ENCODE measurements around the gene UQCC5.
A peak's percentile ranks its signal among the peaks of the same experiment; 100 is the strongest.

UQCC5 gene, protein sequence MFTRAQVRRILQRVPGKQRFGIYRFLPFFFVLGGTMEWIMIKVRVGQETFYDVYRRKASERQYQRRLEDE

DNA sequence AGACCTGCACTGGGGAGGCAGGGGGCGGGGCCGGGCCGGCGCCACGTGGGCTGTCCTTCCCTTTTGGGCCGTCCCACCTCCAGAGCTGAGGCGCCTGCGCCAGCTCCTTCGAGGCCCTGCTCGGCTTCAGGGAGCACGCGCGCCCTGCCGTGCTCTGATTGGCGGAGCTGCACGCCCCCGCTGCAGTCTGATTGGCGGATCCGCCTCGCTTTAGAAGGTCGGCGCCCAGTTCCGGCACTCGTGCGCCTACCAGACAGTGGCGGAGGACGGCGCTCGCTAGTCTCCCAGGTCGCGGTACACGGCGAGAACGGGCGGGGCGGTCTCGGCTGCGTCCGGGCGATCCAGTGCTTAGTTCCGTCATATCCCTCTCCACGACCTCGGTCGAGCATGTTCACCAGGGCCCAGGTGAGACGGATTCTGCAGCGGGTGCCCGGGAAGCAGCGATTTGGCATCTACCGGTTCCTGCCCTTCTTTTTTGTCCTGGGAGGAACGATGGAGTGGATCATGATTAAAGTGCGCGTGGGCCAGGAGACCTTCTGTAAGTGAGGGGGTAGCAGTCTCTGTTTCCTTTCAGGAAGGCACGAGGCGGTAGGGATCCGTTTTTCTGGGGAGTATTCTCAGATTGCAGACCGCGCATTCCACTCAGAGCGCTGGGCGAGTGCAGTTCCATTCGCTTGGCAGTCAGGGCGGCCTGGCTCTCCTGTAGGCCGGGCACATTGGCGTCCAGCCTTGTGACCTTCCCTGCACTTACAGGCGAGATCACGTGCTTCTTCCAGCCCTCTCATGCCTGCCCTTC is at the start of gene UQCC5:
Gene UQCC5, plus strand, starts transcription at position 237 of the 796 bp plus-strand sequence. Its CDS starts 151 bp downstream, at position 388.
- peak; percentile 92 to 97 (median 94) for DNase-seq (ENCODE audit: low read depth in 3 of 3)

DNA sequence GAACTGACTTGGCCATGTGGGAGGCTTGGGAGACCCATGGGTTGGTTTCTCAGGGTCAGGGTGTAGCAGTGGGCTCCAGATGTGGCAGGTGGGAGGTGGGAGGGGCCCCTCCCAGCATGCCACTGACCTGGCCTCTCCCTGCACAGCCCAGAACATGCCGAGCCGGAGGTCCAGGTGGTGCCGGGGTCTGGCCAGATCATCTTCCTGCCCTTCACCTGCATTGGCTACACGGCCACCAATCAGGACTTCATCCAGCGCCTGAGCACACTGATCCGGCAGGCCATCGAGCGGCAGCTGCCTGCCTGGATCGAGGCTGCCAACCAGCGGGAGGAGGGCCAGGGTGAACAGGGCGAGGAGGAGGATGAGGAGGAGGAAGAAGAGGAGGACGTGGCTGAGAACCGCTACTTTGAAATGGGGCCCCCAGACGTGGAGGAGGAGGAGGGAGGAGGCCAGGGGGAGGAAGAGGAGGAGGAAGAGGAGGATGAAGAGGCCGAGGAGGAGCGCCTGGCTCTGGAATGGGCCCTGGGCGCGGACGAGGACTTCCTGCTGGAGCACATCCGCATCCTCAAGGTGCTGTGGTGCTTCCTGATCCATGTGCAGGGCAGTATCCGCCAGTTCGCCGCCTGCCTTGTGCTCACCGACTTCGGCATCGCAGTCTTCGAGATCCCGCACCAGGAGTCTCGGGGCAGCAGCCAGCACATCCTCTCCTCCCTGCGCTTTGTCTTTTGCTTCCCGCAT is 49.2 kb upstream of the UQCC5 start:
- no peak for DNase-seq (ENCODE audit: low read depth in 3 of 3)

DNA sequence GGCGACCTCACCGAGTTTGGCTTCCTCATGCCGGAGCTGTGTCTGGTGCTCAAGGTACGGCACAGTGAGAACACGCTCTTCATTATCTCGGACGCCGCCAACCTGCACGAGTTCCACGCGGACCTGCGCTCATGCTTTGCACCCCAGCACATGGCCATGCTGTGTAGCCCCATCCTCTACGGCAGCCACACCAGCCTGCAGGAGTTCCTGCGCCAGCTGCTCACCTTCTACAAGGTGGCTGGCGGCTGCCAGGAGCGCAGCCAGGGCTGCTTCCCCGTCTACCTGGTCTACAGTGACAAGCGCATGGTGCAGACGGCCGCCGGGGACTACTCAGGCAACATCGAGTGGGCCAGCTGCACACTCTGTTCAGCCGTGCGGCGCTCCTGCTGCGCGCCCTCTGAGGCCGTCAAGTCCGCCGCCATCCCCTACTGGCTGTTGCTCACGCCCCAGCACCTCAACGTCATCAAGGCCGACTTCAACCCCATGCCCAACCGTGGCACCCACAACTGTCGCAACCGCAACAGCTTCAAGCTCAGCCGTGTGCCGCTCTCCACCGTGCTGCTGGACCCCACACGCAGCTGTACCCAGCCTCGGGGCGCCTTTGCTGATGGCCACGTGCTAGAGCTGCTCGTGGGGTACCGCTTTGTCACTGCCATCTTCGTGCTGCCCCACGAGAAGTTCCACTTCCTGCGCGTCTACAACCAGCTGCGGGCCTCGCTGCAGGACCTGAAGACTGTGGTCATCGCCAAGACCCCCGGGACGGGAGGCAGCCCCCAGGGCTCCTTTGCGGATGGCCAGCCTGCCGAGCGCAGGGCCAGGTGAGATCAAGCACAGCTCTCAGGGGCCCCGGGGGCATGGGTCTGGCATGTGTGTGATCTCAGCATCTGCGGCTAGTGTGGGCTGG is 48.4 kb upstream of the UQCC5 start:
- DNase-seq (ENCODE audit: low read depth in 3 of 3), result no peak

DNA sequence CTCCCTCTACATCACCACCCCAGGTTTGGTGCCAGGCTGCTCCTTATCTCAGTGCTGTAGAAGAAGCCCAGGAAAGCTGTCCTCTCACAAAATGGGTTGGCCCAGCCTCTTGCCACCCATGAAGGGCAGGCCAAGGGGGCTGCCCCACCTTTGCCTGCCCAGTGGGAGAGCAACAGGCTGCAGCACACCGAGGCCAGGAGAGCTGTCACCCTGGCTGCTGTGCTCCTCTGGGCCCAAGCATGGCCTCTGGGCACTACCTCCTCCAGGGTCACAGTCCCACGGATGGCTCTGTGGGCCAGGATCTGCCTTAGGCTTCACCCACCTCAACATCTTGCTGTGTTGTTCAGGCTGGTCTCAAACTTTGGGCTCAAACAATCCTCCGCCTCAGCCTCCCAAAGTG is 47.7 kb upstream of the UQCC5 start:
- DNase-seq (ENCODE audit: low read depth in 3 of 3), result no peak

DNA sequence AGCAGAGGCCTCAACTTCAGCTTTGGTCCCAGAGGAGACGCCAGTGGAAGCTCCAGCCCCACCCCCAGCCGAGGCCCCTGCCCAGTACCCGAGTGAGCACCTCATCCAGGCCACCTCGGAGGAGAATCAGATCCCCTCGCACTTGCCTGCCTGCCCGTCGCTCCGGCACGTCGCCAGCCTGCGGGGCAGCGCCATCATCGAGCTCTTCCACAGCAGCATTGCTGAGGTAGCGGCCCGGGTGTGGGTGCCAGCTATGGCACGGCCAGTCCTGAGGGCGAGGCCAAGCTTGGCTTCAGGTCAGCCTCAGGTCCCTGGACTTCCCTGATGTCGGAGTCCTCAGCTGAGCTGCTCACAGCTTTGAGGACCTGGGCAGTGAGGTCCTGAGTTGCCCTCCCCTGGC is 47.0 kb upstream of the UQCC5 start:
- DNase-seq (ENCODE audit: low read depth in 3 of 3), result no peak

DNA sequence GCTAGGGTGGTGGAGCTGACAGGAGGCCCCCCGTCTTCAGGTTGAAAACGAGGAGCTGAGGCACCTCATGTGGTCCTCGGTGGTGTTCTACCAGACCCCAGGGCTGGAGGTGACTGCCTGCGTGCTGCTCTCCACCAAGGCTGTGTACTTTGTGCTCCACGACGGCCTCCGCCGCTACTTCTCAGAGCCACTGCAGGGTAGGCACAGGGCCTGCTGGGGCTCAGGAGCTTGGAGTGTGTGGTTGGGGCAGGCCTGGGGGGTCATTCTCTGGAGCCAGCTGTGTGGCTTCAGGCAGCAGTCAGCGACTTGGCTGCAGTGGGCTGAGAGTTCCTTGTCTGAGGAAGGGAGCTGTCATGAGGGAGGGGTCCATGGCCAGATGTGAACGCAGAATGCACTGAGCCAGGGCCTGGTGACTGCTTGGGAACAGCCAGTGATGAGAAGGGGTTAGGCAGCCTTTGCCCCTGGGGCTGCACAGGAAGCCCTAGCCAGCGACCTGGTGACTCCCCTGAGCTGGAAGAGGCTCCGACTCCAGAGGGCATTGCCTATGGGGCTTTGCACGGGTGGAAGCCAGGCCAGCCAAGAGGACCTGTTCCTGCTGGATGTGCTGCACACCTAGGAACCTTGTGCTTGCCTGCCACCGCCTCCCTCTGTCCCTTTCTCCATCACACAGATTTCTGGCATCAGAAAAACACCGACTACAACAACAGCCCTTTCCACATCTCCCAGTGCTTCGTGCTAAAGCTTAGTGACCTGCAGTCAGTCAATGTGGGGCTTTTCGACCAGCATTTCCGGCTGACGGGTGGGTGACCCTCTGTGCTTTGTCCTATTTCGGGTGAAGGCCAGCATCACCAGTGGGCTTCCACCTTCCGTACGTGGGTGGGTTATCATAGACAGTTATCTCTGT is 46.1 kb upstream of the UQCC5 start:
- DNase-seq (ENCODE audit: low read depth in 3 of 3), result no peak

DNA sequence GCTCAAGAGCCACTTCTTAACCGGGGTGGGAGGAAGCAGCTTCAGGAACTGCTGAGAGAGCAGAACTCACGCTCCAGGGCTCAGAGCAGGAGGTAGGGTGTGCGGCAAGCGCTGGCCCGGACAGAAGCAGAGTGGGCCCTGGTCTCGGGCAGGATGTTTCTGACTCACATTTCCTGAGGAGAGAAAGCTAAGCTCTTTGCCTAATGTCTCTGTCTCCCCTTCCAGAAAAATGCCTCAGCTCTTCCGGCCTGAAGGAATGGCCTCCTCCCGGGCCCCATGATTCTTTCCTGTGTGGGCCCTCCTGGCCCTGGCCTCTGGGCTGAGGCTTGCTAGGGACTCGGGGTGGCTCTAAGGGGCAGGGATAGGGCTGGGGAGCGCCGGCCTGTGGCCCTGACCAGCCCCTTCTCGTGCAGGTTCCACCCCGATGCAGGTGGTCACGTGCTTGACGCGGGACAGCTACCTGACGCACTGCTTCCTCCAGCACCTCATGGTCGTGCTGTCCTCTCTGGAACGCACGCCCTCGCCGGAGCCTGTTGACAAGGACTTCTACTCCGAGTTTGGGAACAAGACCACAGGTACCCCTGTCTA is 45.4 kb upstream of the UQCC5 start:
- no peak for DNase-seq (ENCODE audit: low read depth in 3 of 3)

DNA sequence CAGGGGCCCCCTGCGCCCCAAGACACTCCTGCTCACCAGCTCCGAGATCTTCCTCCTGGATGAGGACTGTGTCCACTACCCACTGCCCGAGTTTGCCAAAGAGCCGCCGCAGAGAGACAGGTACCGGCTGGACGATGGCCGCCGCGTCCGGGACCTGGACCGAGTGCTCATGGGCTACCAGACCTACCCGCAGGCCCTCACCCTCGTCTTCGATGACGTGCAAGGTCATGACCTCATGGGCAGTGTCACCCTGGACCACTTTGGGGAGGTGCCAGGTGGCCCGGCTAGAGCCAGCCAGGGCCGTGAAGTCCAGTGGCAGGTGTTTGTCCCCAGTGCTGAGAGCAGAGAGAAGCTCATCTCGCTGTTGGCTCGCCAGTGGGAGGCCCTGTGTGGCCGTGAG is 44.3 kb upstream of the UQCC5 start:
- DNase-seq (ENCODE audit: low read depth in 3 of 3), result no peak

DNA sequence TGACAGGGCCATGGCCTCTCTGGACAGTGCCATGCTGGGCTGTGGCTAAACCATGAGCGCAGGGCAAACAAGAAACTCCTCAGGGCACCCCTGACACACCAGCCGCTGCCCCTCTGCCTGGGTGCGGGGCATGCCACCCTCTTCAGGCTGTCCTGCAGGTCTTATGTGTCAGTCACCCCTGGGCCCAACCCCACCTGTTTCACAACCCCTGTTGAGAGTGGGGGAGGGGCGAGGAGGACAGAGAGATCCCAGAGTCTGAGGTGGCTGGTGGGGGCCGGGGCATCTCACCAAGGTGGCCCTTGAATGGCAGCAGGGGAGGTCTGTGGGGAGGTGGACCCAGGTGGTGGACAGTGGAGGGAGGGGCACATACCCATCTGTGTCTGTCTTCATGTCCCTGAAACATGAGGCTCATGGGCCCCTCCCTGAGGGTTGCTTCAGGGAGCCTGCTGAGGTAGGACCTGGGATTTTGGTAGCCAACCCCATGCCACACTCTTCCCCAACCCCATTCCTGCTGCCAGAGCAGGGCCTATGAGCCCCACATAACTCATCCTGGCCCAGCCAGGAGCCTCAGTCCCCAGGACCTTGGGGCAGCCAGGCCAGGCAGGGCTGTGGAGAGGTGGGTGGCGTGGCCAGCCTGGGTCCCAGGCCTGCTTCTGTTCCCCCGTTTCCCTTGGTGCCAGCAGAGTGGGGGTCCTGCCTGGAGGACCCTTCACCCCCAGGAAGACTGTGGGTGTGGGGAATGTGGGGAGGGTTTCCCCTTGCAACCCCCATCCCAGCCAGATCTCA is 43.0 kb upstream of the UQCC5 start:
- DNase-seq (ENCODE audit: low read depth in 3 of 3), result no peak

DNA sequence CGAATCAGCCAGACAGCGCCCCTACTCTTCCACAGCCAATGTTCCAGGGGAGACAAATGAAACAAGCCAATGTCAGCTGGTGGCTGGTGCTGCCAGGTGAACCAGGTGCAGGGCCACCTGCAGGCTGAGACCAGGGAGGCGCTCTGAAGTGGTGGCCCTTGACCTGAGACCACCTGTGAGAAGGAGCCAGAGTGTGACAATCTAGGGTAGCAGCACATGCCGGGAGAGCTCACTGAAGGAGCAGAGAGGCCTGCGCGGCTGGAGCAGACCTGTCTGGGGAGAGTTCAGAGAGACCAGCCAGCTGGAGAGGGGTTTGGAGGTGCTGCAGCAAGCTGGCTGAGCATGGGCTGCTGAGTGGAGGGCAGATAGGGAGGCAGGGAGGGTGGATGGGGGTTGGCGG is 42.0 kb upstream of the UQCC5 start:
- no peak for DNase-seq (ENCODE audit: low read depth in 3 of 3)

DNA sequence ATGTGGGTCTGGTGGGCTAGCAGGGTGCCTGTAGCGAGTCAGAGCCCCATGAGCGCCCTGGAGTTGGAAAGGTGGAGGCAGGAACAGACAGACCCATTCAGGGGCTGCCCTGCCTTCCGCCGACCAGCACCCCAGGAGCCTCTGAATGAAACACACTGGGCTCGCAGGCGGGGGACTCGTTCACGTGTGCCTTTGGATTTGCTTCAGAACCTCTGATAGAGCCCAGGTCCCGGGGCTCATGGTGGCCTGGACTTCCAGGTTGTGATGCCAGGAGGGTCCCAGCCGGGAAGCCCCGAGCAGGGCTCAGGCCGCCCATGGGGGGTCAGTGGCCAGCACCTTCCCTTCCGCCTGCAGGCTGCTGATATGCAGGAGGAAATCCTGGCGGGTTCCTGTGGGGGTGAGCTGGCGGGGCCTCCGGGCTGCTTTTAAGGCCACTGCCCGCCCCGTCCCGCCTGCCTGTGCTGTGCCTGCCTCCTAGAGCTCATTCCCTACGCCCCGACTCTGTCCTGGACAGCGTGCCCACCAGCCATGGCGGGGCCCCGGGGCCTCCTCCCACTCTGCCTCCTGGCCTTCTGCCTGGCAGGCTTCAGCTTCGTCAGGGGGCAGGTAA is 41.4 kb upstream of the UQCC5 start, which contains the start of gene STAB1:
Gene STAB1, plus strand, starts transcription at position 453 of the 610 bp plus-strand sequence. Its CDS starts 76 bp downstream, at position 529.
- no peak for DNase-seq (ENCODE audit: low read depth in 3 of 3)

DNA sequence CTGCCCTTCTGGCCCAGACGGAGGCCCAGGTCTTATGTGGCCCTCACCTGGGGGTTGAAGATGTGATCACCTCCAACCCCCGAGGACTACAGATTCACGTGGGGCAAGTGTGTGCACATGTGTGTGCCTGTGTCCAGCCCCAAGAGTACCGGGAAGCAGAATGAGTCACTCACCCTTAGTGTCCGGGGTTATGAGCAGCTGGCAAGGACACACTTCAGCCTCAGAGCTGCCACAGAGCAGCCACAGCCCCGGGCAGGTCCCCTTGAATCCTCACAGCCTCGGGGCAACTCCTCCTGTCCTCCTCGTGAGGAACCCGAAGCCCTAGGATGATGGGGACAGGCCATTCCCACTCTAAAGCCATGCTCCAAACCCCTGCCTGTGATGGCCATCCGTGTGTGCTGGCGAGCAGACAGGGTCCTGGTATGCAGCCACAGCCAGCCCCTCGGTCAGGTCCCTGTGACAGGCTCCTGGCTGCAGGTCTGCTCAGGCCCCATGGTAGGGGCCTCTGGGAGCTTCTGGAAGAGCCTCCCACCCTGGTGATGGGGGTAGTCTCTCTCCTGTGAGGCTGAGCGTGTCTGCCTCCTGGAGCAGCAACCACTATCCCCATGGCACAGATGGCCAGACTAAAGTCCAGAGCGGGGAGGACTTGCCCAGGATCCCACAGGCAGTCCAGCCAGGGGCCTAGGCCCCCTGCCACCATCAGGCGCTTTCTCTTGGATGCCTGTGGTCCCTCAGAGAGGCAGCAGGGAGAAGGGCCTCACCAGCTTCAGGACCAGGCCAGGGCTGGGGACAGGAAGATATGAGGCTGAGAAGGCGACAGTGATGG is 40.4 kb upstream of the UQCC5 start:
- no peak for DNase-seq (ENCODE audit: low read depth in 3 of 3)

DNA sequence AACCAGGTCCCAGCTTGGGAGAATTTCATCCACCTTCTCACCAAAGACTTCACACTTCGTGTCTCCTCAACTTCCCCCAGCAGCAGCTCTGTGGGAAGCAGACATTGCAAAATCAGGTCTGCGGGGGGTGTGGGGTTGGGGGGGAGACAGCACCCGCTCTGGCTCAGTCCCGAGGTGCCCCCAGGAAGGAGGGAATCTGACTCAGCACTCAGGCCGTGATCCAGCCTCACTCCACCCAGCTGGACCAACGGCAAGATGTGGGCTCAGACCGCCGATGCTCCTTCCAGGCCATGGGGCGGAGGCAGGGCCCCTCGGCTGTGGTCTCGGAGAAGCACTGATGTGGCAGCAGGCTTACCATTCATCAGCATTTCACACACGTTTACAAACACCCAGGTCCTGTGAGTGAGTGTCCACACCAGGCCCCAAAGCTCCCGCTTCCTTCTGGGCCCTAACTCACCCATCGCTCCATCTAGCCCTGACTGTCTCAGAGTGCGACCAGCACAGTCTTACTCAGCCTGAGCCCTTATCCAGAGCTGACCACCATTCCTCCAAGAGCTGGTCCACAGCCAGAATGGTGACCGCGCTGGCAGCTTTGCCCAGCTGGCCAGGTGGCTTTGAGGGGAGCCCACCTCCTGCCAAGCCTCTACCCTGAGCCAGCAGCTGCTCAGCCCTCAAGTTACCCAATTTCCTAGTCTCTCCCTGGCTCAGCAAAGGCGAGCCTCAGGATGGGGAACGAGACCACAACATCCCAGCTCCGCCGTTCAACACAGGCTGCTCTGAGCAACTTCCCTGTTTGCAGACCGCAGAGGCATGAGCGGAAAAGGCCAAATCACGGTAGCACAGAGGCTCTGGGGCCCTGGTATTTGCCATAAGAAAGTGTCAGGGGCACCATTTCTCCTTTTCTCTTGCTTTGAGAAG is 38.0 kb upstream of the UQCC5 start:
- DNase-seq (ENCODE audit: low read depth in 3 of 3), result no peak

DNA sequence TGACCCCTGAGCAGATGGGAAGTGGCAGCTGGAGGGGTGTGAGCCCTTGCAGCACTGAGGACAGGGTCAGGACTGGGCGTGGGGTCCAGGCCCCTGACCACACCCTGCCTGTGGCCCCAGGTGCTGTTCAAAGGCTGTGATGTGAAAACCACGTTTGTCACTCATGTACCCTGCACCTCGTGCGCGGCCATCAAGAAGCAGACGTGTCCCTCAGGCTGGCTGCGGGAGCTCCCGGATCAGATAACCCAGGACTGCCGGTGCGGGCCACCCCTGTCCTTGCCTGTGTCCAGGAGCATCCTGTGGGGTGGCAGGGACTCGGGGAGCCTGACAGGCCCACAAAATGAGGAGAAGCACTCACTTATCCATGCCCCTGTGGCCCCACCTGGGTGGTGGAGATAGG is 35.4 kb upstream of the UQCC5 start:
- no peak for DNase-seq (ENCODE audit: low read depth in 3 of 3)

DNA sequence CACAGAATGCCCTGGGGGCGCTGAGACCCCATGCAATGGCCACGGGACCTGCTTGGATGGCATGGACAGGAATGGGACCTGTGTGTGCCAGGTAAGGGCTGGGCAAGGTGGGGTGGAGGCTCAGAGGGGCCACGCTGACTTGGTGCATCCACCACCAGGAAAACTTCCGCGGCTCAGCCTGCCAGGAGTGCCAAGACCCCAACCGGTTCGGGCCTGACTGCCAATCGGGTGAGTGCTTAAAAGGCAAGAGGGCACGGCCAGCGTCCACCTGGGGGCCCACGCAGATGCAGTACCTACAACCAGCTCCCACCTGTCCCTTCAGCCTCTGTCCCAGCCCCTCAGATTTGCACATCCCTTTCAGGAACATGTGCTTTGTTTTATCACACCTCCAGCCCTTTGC is 34.4 kb upstream of the UQCC5 start:
- DNase-seq (ENCODE audit: low read depth in 3 of 3), result no peak

DNA sequence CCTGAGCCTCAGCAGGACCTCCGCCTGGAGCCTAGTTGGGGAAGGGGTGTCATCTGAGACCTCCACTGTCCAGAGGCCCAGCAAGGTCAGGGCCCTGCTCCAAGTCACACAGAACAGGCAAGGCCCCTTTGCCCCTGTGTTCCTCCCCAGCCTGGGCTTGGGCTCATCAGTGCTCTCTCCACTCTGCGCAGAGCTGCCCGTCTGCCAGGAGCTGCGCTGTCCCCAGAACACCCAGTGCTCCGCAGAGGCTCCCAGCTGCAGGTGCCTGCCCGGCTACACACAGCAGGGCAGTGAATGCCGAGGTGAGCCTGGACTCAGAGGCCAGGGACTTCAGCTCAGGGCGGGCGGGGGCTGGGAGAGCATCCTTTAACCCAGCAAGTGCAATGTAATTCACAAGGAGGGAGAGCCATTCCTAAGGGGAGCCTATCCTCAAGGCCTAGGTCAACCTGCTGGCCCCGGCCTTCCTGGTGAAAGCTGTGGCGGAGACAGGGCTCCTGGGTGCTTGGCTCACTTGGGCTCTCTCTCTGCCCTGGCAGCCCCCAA is 33.5 kb upstream of the UQCC5 start:
- no peak for DNase-seq (ENCODE audit: low read depth in 3 of 3)

Measured in stimulated activated CD4-positive, alpha-beta T cell treated with anti-CD3 and anti-CD28 coated beads, TNF-alpha, amount 100 ng/mL, for 4 hours (primary cell).